ENCODE results near the gene WIPF1.

- TF ChIP-seq EZH2 (IDR thresholded peaks at IDR 0.05) (no peak), POLR2AphosphoS5 (IDR thresholded peaks at IDR 0.05; ENCODE audit: borderline replicate concordance, low read depth, low read length) (no peak), FOXP2 (optimal IDR thresholded peaks at IDR 0.05; ENCODE audit: control extremely low read depth, extremely low read length, insufficient read depth) (no peak)
Measured at GRCh38 chr2:174570318-174570958, 27.2 kb downstream of the WIPF1 start.

Data from SK-N-MC (cell line).